Natural killer cell treated with Interleukin-12 subunit alpha and Interleukin-12 subunit beta and Interleukin-15 and Interleukin-18, amount 100 ng/mL, for 72 hours (primary cell): ENCODE data around the gene RASGRF1. TPM values are rescaled to one million over a fixed set of nuclear protein-coding genes. Genes with fewer than 3 reads are reported as not detected.

Experiments used
- ATAC-seq, 2 donors: fragments of 150-1000 bp; cut with Tn5 transposase in 1 of 2; sonication (Bioruptor Pico), chemical (Tn5 transposase) in 1 of 2; 2 replicates each; pipeline ENCODE4 v1.10.0; 2021
- DNase-seq: peaks from one replicate; pipeline ENCODE4 v3.0.0; 2022; ENCODE audit warnings: low spot score
- H3K27ac Mint-ChIP-seq, 2 donors: 1 replicate in 1 of 2; 2 replicates in 1 of 2; pipeline ENCODE4 v1.8.0; 2022; ENCODE audit warnings: mixed read lengths in 2 of 2, mild to moderate bottlenecking in 1 of 2, moderate library complexity in 1 of 2
- H3K27me3 Mint-ChIP-seq, 2 donors: 1 replicate in 1 of 2; 2 replicates in 1 of 2; pipeline ENCODE4 v1.8.0; 2022; ENCODE audit warnings: mixed read lengths in 2 of 2
- H3K36me3 Mint-ChIP-seq: one replicate; pipeline ENCODE4 v1.8.0; 2022; ENCODE audit warnings: mixed read lengths
- H3K4me1 Mint-ChIP-seq, 2 donors: 1 replicate in 1 of 2; 2 replicates in 1 of 2; pipeline ENCODE4 v1.8.0; 2022; ENCODE audit warnings: low read depth in 2 of 2, mixed read lengths in 2 of 2, mild to moderate bottlenecking in 1 of 2
- H3K4me3 Mint-ChIP-seq: one replicate; pipeline ENCODE4 v1.8.0; 2022; ENCODE audit warnings: mixed read lengths
- H3K9me3 Mint-ChIP-seq: 2 replicates; pipeline ENCODE4 v1.8.0; 2022; ENCODE audit warnings: mixed read lengths
- total RNA-seq, 2 donors: library from RNA; stranded (reverse); gene quantifications; one replicate each; pipeline ENCODE4 v1.2.3, GENCODE V29; 2022

RASGRF1 gene
- total RNA-seq, 2 donors from 2014 or later = 0.11 TPM; not detected in 1

DNA sequence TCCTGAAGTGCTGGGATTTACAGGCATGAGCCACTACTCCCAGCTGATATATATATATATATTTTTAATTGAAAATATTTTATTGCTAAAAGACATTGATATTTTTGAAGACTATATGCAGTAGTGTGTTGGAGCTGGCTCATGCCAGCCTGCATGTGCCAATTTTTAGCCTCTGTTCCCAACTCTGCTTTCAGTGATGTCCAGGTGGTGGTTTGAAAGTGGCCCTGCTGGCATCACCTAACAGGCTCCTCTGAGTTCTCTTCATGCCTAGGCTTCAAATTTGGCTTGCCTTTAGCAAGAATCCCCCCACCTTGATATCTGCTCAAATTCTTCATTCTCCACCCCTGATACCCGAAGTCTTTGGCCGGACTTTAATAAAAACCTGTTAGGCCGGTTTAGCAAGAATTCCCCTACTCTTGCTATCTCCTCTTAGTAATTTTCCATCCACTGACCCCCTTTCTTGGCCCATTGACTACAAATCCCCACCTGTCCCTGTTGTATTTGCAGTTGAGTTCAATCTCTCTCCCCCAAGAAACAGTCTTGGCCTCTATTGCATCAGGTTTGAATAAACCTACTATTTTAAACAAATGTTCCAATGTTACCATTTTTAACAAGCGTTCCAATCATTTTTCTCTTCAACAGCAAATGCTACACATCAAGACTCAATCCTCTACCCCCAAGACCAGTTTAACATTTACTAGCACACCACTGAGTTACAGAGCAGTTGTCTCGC, 121.9 kb downstream of the RASGRF1 start:
- H3K4me1 Mint-ChIP-seq = no peaks in the 10 kb centered on the region
- no peak for DNase-seq
- H3K27me3 Mint-ChIP-seq = peaks cover 0 to 2% of the 10 kb centered on the region in 2 donors

GRCh38 chr15:78968114-78968513, 122.5 kb downstream of the RASGRF1 start:
- Mint-ChIP-seq H3K9me3 (no peaks in the 10 kb centered on the region), H3K27me3 (no peaks in the 10 kb centered on the region), H3K4me1 (no peaks in the 10 kb centered on the region), H3K36me3 (no peaks in the 10 kb centered on the region), H3K27ac (no peak overlapping the region), H3K4me3 (no peak overlapping the region)
- no peak for ATAC-seq
- no peak for DNase-seq

More for the DNA sequence above, 121.9 kb downstream of the RASGRF1 start:
- Mint-ChIP-seq H3K27ac (no peak overlapping the region), H3K36me3 (no peaks in the 10 kb centered on the region), H3K9me3 (no peaks in the 10 kb centered on the region), H3K4me3 (no peak overlapping the region)
- no peak for ATAC-seq

DNA sequence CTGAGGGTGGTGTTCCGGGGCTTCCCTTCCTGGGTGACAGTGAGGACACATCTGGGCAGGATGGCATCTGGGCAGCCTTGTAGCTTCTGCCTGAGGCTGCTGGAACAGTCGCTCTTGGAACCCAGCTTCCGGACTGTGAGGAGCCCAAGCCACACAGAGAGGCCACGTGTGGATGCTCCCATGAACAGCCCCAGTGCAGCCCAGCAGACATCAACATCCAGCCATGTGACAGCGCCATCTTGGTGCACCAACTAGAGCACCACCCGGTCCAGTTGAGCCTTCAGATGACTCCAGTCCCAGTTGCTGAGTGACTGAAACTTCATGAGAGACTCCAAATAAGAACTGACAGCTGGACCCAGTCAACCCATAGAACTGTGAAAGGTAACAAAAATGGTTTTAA, 130.3 kb downstream of the RASGRF1 start:
- no peaks in the 10 kb centered on the region for H3K9me3 Mint-ChIP-seq
- H3K27me3 Mint-ChIP-seq = peaks cover 0 to 5% of the 10 kb centered on the region in 2 donors
- no peaks in the 10 kb centered on the region for H3K4me1 Mint-ChIP-seq
- H3K36me3 Mint-ChIP-seq = no peaks in the 10 kb centered on the region
- H3K27ac Mint-ChIP-seq = no peak overlapping the region
- H3K4me3 Mint-ChIP-seq = no peak overlapping the region
- no peak for DNase-seq
- ATAC-seq = no peak

- H3K27me3 Mint-ChIP-seq = peaks cover 5 to 7% of the 10 kb centered on the region in 2 donors
- H3K27ac Mint-ChIP-seq = no peak overlapping the region
- H3K4me3 Mint-ChIP-seq = no peak overlapping the region
- no peak for DNase-seq
- H3K4me1 Mint-ChIP-seq = no peaks in the 10 kb centered on the region
- no peak for ATAC-seq
- H3K9me3 Mint-ChIP-seq = no peaks in the 10 kb centered on the region
- no peaks in the 10 kb centered on the region for H3K36me3 Mint-ChIP-seq
Observed at GRCh38 chr15:78959360-78959759, 131.2 kb downstream of the RASGRF1 start.

DNA sequence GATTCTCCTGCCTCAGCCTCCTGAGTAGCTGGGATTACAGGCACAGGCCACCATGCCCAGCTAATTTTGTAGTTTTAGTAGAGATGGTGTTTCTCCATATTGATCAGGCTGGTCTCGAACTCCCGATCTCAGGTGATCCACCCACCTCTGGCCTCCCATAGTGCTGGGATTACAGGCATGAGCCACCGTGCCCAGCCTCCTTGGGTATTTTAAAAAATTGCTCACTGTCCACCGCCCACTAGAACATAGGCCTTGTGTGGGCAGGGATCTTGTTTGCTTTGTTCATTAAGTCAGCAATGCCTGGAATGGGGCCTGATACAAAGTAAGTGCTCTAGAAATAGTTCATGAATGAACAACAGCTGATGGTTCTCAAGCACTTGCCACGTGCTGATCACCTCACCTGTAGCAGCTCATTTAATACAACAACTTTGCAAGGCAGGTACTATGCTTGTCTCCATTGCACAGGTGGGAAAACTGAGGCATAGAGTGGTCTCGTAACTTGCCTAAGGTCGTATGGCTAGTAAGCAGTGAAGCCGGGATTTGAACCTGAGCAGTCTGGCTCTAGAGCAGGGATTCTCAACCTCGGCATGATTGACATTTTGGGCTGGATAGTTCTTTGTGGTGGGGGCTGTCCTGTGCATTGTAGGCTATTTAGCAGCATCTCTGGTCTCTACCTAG, 133.0 kb downstream of the RASGRF1 start:
- Mint-ChIP-seq H3K9me3 (no peaks in the 10 kb centered on the region), H3K36me3 (no peaks in the 10 kb centered on the region), H3K27me3 (peaks cover 8 to 11% of the 10 kb centered on the region in 2 donors), H3K4me1 (no peaks in the 10 kb centered on the region), H3K4me3 (no peak overlapping the region), H3K27ac (no peak overlapping the region)
- ATAC-seq = no peak
- DNase-seq = no peak

GRCh38 chr15:78956937-78957336, 133.6 kb downstream of the RASGRF1 start:
- H3K36me3 Mint-ChIP-seq = no peaks in the 10 kb centered on the region
- H3K4me1 Mint-ChIP-seq = no peaks in the 10 kb centered on the region
- peaks cover 8 to 11% of the 10 kb centered on the region in 2 donors for H3K27me3 Mint-ChIP-seq
- no peak for ATAC-seq
- H3K9me3 Mint-ChIP-seq = no peaks in the 10 kb centered on the region
- no peak overlapping the region for H3K4me3 Mint-ChIP-seq
- no peak overlapping the region for H3K27ac Mint-ChIP-seq
- no peak for DNase-seq

DNA sequence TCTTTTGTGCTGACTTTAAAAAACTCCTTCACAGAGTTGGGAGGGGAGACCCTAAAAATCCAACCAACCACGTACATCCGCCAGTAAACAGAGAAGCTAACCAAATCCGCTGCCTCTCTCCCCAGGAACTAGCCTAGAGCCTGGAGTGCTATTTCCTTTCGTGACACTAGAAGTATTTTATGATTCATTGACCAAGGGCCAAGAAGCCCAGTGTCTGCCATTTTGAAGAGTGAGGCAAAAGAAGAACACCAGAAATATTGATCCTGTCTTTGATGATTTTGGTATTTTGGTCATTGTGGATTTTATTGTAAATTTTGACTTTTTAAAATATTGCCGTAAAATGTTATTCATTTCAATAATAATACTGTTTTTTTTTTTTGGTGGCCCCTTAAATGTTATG, 135.2 kb downstream of the RASGRF1 start:
- Mint-ChIP-seq H3K36me3 (no peaks in the 10 kb centered on the region), H3K4me3 (no peak overlapping the region), H3K4me1 (peaks cover 0 to 8% of the 10 kb centered on the region in 2 donors), H3K9me3 (no peaks in the 10 kb centered on the region), H3K27me3 (peaks cover 3 to 11% of the 10 kb centered on the region in 2 donors), H3K27ac (no peak overlapping the region)
- ATAC-seq (no peak), DNase-seq (no peak)

- H3K27ac Mint-ChIP-seq = no peak overlapping the region
- no peaks in the 10 kb centered on the region for H3K9me3 Mint-ChIP-seq
Observed at GRCh38 chr15:78951841-78952238, 138.7 kb downstream of the RASGRF1 start.

DNA sequence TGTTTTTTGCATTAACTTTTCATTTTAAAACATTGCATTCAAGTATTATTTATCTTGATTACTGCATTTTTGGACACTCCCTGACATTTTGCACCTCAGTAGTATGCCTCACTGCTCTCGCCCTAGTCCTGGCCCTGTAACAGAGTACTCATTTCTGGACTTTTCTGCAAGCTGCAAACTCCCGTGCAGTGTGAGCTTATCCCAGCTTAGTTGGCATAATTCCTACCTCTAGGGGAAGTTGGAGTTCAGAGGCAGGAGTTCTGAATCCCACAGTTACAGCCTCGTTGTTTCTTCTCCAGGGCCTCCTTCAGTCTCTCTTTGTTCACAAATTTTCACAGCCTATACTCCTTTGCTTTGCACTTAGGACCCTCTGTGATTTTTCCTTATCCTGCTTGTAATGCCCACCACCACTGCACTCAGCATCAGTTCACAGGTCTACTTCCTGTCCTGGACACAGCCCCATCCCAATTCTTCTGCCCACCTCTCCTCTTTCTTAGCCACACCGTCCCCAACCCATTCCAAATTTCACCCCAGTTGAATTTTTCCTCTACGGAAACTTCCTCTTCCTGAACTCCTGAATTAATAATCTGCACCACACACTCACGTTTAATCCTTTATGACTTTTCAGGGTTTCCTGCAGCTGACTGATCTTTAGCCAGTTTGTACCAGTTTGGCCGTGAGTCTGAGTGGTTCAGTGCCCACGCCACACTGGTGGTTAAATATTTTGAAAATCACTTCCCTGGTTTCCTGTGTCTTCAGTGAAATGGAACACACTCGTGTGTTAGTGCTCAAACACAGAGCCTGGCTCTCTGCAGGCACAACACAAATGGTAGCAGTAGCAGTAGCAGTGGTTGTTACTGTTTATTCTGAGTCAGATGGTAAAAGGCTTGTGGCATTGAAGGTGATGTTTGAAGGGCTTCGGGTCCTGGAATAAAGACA, 139.4 kb downstream of the RASGRF1 start:
- Mint-ChIP-seq H3K4me1 (peaks cover 0 to 8% of the 10 kb centered on the region in 2 donors), H3K27ac (no peak overlapping the region), H3K27me3 (peaks cover 9 to 17% of the 10 kb centered on the region in 2 donors), H3K4me3 (no peak overlapping the region), H3K9me3 (no peaks in the 10 kb centered on the region), H3K36me3 (no peaks in the 10 kb centered on the region)
- DNase-seq = no peak
- no peak for ATAC-seq

More at GRCh38 chr15:78951841-78952238, 138.7 kb downstream of the RASGRF1 start:
- no peak for DNase-seq
- H3K4me3 Mint-ChIP-seq = no peak overlapping the region
- peaks cover 7 to 17% of the 10 kb centered on the region in 2 donors for H3K27me3 Mint-ChIP-seq
- peaks cover 0 to 8% of the 10 kb centered on the region in 2 donors for H3K4me1 Mint-ChIP-seq
- H3K36me3 Mint-ChIP-seq = no peaks in the 10 kb centered on the region
- no peak for ATAC-seq

- Mint-ChIP-seq H3K4me3 (no peak overlapping the region), H3K27me3 (peaks cover 11 to 17% of the 10 kb centered on the region in 2 donors), H3K27ac (no peak overlapping the region), H3K36me3 (no peaks in the 10 kb centered on the region), H3K4me1 (peaks cover 0 to 8% of the 10 kb centered on the region in 2 donors), H3K9me3 (no peaks in the 10 kb centered on the region)
- ATAC-seq (no peak), DNase-seq (no peak)
Observed at GRCh38 chr15:78950343-78950742, 140.2 kb downstream of the RASGRF1 start.

DNA sequence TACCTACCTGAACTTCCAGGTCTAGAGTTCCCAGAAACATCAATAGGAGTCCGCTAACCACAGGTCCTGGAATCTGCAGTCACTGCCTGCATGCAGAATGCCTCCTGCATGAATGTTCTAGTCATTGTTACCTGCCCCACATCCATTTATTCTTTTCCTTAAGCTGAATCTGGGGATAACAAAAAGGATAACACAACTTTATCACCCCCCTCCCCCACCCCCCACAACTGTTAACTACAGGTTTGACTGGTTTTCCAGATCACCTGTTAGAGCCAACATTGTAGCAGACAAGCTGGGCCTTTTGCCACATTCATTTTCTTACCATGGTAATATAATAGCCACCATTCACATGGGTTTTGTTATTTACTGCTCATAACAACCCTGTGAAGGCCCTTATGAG, 141.1 kb downstream of the RASGRF1 start:
- Mint-ChIP-seq H3K4me3 (no peak overlapping the region), H3K9me3 (no peaks in the 10 kb centered on the region), H3K27ac (no peak overlapping the region), H3K27me3 (peaks cover 11 to 14% of the 10 kb centered on the region in 2 donors), H3K36me3 (no peaks in the 10 kb centered on the region), H3K4me1 (peaks cover 0 to 8% of the 10 kb centered on the region in 2 donors)
- DNase-seq (no peak), ATAC-seq (no peak)

GRCh38 chr15:78947506-78947905, 143.1 kb downstream of the RASGRF1 start:
- Mint-ChIP-seq H3K27ac (no peak overlapping the region), H3K9me3 (no peaks in the 10 kb centered on the region), H3K36me3 (no peaks in the 10 kb centered on the region), H3K4me3 (no peak overlapping the region), H3K27me3 (peaks cover 7 to 11% of the 10 kb centered on the region in 2 donors), H3K4me1 (peaks cover 0 to 8% of the 10 kb centered on the region in 2 donors)
- ATAC-seq (no peak), DNase-seq (no peak)

DNA sequence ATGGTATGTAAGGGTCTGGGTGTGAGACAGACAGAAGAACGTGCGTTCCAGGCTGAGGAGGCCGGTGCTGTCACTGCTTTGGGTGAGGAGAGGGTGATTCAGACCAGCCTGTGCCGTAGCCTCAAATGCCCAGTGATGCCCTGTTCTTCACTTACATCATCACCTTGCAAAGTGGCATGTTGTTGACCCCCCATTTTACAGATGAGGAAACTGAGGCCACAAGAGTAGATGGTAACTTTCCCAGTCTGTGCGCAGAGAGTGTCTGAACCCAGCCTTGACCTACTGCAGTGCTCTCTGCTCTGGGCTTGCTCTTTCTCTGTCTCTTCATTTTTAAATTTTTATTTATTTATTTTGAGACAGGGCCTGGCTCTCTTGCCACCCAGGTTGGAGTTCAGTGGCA, 144.1 kb downstream of the RASGRF1 start:
- Mint-ChIP-seq H3K27ac (no peak overlapping the region), H3K4me1 (peaks cover 0 to 5% of the 10 kb centered on the region in 2 donors), H3K9me3 (no peaks in the 10 kb centered on the region), H3K4me3 (no peak overlapping the region), H3K27me3 (peaks cover 7 to 12% of the 10 kb centered on the region in 2 donors), H3K36me3 (no peaks in the 10 kb centered on the region)
- DNase-seq (no peak), ATAC-seq (no peak)
